ENCODE measurements around the gene ATAD1.
"Not testable (repeated sequence)": the region's sequence is repeated elsewhere in the genome, so short reads cannot be mapped to it uniquely, and the experiment has no call there.

The ATAD1 gene

DNA sequence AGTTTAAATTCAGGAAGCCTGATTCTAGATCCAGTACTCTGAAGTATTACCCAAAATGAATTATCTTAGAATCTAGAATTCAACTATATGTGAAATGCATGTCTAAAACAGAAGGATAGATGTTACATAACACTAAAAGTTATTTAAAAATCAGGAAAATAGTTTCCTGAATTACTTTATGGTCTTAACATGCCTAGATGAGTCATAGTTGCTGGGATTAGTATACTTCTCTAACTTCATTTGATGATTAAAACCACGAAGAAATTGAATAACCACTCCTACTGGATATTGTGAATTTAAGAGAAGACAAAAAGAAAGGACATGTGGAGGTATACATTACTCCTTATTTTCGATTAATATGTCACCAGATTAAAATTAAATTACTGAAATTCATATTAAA lies 65.5 kb downstream of the ATAD1 start:
- DNase-seq = no peak

DNA sequence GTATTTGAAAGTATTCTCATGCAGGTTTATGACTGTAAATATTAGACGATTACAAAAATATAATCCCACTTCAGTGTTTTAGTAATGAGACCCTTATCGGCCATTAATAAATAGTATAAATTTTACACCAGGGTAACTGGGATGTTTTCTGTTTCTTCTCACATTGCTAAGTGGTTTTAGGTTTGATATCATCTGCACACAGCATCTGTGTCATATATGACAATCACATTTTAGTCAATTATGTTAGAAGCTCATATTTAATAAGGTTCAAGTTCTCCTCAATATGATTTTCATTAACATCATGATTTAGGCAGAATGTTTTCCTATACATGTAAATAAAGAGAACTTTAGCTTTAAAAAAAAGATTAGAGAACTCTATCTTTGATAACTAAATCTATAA lies 66.8 kb downstream of the ATAD1 start:
- no peak for DNase-seq

DNA sequence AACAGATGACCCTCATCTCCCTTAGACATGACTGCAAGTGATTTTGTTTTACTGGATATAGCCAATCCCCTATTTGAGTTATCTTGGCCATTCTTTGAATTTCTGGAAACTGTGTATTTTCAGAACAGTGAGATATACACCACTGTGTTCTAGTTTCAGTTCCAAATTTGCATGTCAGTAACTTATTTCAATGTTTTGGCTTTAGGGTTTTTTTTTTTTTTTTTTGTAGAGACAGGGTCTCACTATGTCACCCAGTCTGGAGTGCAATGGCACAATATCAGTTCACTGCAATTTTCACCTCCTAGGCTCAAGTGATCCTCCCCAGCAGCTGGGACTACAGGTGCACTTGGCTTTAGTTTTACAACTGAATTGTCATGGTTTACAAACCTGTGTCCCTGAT lies 67.2 kb downstream of the ATAD1 start:
- no peak for DNase-seq

DNA sequence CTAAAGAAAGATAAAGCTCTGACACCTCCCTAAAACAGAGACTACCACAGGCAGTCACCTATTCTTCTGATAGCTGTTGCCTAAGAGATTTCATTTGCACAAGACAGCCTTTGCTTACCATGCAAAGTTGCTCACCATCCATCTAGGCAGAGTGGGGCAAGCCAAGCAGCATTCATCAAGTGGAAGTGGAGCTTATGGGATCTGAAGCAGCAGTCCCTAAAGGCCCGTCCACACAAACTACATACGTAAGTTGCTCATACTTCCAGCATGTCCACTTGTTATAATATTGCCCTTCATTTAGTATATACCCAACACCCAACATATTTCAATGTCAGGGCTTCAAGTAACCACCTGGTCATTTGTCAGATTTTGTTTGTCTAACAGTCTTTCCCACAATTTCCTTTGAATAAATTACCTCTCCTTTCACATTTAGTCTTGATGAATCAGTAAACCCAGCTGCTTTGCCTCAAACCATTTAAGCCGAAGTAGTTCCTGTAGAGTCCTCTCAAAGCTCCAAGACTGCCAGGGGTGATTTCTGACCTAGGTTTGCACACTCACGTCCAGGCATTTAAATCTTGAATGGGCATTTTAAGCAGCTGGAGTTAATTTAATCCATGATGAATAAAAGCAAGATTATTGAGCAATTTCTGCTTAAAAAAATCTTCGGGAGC lies 67.9 kb downstream of the ATAD1 start:
- no peak for DNase-seq

DNA sequence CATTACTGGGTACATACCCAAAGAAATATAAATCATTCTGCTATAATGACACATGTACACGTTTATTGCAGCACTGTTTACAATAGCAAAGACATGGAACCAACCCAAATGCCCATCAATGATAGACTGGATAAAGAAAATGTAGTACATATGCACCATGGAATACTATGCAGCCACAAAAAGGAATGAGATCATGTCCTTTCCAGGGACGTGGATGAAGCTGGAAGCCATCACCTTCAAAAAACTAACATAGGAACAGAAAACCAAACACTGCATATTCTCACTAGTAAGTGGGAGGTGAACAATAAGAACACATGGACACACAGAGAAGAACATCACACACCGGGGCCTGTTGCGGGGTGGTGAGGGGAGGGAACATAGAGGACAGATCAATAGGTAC lies 69.8 kb downstream of the ATAD1 start:
- not testable (repeated sequence) for DNase-seq

DNA sequence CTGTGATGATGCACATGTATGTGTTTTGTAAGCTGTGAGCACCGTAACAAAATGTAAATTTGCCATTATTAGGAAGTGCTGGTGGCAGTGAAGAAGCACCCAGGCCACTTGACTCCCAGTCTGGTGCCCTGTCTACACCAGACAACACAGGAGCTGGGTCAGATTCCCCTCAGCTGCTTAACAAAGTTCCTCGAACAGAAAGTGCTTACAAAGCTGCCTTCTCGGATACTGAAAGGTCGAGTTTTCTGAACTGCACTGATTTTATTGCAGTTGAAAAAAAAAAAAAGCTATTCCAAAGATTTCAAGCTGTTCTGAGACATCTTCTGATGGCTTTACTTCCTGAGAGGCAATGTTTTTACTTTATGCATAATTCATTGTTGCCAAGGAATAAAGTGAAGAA lies 71.1 kb downstream of the ATAD1 start:
- no peak for DNase-seq

DNA sequence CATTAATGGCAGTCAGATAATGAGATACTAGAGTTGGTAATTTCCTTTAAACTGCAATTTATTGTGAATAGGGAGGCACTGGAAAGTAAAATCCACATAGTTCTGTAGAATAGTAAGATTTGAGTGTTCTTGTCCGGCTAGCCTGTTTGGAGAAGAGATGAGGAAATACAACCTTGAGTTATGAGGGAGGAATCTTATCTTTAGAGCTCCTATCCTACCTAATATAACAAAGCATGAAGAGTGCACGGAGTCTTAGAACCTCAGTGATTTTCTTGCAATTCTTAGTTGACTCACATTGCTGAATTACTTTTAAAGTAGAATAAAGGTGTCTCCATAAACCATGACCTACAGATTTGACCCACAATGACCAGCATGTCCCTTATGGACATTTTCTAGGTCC lies 73.4 kb downstream of the ATAD1 start:
- no peak for DNase-seq

DNA sequence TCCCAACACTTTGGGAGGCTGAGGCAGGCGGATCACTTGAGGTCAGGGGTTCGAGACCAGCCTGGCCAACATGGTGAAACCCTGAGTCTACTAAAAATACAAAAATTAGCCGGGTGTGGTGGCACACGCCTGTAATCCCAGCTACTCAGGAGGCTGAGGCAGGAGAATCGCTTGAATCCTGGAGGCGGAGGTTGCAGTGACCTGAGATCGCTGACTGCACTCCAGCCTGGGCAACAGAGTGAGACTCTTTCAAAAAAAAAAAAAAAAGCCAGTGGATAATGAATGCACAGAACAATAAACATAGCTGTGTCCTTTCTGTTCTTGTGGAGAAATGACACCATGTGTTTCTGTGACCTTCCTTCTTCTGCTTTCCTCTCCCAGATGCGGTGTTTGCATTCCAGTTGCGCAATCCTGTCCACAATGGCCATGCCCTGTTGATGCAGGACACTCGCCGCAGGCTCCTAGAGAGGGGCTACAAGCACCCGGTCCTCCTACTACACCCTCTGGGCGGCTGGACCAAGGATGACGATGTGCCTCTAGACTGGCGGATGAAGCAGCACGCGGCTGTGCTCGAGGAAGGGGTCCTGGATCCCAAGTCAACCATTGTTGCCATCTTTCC lies 74.9 kb downstream of the ATAD1 start:
- DNase-seq = not testable (repeated sequence)

DNA sequence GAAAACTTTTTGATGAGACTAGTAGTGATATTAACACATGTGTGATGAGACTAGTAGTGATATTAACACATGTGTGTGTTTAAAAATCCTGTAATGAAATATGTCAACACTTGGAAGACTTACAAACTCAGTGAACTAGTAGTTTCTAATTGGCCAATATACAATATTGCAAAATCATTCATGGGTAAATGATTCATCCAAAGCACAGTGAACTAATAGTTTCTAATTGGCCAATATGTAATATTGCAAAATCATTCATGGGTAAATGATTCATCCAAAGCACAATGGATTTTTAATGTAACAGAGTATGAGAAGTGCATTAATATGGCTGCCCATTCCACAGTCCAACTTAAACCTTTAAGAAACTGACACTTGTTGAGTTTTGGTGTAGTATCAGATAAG lies 77.8 kb downstream of the ATAD1 start:
- DNase-seq = no peak

DNA sequence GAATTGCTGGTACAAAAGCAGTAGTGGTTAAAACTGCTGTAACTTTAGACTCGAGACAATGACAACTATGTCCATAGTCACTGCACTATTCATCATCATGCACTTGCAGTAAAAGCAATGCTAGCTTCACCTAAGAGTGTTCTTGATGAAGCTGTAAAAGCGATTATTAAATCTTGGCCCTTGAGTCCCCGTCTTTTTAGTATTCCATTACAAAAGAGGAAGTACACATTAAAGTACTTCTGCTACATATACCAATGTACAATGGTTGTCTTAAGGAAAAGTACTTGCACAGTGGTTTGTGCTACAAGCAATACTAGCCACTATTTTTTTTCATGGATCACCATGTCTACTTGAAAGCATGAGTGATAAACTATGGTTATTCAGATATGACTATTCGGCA lies 78.3 kb downstream of the ATAD1 start:
- no peak for DNase-seq

DNA sequence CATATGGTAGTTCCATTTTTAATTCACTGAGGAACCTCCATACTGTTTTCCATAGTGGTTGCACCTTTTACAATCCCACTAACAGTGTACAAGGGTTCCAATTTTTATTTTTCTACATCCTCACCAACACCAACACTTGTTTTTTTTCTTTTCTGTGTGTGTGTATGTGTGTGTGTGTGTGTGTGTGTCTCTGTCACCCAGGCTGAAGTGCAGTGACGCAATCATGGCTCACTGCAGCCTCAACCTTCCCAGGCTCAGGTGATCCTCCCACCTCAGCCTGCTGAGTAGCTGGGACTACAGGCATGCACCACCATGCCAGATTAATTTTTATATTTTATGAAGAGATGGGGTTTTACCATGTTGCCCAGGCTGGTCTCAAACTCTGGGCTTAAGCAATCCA lies 79.8 kb downstream of the ATAD1 start:
- DNase-seq = not testable (repeated sequence)

DNA sequence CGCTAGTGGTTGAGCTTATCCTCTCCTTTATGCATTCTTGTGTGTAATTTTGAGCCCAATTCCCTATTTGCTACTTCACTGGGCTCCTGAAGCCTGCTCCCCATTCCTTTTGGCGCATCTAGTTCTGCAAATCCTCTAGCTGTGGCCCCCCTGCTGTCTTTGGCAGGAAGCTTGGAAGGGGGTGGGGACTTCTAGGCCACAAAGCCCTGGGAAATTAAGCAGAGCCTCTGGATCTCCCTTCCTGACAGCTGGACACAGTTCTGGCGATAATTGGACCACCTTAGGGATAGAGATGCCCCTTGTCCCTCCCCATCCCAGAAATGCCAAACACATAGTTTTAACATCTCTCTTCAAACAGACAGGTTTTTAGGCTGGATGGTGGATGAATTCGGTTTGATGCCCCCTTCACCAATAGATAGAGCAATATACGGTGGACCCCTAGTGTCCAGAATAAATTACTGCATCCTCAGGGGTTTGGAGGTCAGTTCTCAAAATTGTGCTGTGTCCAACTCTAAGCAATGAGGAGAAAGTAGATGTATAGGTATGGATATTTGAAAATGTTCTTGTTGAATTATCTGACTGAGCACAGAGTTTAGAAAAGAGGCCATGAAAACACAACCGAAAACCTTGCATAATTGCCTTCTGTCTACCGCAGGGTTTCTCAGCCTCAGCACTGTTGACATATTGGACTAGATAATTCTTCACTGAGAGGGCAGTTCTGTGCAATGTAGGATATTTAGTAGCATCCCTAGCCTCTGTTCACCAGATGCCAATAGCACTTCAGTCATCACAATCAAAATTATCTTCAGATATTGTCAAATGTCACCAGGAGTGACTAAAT lies 82.8 kb downstream of the ATAD1 start:
- DNase-seq = peak; percentile 21

DNA sequence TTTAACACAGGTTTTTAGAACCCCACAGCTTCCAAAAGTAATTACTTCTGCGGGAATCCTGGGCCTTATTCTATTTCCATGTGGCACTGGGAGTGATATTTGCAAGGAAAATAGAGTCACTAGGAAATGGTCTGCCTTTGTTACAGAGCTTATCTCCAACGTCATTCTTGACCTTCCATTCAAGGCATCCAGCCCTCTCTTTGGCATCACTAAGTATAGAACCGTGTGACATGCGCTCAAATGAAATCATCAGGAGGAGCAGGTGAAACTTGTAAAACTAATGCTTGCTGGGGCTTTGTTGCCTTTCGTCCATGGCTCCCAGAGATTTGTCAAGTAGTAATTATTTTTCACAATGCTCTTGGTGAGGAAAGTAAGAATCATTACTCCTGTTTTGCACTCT lies 84.9 kb downstream of the ATAD1 start:
- DNase-seq = no peak

DNA sequence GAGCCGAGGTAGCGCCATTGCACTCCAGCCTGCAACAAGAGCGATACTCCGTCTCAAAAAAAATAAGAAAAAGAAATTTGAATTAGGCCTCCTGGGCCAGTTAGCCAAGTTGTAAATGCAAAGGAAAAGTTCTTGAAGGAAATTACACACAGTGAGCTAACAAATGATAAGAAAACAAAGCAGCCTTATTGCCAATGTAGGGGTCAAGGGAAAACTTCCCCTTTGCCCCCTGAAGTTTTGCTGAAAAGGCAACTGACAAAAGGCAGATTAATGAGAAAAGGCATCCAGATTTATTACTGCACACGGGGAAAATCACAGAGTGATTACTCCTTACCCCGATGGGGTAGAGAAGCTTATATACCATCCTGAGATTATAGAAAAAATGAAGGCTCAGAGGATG lies 88.1 kb downstream of the ATAD1 start:
- DNase-seq = no peak

DNA sequence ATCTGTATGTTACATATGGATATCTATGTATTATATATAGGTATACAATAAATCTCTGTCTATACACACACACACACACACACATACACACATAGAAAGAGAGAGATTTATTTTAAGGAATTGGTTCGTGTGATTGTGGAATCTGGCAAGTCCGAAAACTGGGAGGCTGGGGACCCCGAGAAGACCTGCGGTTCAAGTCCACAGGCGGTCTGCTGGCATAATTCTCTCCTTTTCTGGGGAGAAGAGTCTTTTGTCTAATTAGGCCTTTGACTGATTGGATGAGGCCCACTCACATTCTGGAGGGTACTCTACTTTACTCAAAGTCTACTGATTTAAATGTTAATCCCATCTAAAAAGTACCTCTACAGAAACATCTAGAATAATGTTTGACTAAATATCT lies 93.2 kb downstream of the ATAD1 start:
- DNase-seq = no peak

DNA sequence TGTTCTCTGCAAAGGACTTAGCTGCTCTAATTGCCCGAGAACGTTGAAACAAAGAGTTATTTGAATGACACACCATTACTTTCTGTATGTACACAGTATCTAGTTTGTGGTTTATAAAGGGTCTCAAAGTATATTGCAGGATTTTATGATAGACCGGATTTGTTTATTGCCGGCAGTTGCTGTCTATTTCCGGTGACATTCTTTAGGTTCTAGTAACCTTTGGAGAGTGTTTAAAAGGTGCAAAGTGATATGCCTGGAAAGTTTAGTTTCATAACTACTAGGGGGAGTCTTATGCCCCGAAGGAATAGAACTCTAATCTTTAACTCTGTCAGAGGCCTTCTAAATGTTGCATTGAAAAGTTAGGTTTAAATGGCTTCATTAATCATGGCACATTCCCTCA lies 94.5 kb downstream of the ATAD1 start:
- DNase-seq = no peak

DNA sequence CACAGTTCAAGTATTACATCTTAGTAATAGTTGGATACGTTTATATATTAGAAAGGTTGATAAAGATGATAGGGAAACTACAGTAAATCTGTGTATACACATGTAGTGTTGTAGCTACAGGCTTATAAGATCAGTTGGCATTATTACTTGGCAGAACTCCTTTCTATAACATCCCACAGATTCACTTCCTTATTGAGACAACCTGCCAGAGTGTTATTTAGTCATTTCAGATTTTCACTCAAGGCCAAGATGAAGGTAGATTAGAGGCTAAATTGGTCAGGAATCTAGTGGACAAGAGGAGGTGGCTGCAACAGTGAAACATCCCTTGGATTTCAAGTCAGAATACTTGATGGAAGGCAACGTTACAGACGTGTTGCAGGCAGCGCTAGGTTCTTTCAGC lies 95.3 kb downstream of the ATAD1 start:
- no peak for DNase-seq

DNA sequence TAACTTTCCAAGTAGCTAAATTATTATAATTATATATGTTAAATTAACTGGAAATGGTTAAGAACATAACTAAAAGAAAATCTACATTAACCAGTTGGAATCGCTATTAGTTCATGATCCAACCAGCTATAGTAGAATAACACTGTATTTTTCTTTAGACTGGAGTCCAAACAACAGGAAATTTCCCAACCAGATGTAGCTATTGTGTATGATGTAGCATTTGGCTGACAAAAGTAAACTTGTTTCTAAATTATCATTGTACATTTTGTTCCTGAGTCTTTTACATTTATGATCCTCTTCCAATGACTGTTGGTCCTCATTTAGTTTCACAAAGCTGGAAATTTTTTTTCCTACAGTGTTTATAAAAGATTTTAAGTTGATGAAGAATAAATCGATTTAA lies 96.2 kb downstream of the ATAD1 start:
- no peak for DNase-seq

DNA sequence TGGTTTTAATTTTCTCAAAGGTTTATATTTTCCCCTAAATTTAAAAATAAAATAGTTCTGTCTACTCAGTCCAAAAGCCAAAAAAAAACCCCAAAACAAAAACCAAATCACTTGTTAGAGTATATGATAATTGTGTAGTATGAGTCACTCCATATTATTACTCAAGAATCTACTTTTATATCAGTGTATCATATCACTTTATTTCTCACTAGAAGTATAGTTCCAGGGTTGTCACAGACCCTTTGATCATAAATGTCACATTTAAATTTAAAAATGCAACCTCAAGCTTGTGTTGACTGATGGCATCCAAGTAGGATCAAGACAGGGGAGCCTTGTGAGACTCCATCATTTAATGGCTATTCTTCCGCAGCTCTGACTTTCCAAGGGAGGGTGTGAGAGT lies 97.4 kb downstream of the ATAD1 start:
- no peak for DNase-seq

DNA sequence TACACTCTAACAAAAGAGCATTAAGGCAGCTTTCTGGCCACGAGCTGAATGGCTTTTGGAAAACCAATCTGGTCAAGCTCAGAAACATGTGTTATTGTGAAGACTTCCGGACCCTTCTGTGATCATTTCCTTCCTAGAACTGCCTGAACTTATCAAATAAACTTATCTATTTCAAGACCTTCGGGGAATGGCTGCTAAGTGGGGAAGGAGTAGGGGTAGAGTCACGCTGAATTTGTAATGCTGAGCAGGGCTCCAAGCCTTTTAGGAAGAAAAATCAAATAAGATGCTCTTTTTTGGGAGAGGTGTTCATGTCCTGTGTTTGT lies 101.7 kb downstream of the ATAD1 start:
- DNase-seq = no peak

DNA sequence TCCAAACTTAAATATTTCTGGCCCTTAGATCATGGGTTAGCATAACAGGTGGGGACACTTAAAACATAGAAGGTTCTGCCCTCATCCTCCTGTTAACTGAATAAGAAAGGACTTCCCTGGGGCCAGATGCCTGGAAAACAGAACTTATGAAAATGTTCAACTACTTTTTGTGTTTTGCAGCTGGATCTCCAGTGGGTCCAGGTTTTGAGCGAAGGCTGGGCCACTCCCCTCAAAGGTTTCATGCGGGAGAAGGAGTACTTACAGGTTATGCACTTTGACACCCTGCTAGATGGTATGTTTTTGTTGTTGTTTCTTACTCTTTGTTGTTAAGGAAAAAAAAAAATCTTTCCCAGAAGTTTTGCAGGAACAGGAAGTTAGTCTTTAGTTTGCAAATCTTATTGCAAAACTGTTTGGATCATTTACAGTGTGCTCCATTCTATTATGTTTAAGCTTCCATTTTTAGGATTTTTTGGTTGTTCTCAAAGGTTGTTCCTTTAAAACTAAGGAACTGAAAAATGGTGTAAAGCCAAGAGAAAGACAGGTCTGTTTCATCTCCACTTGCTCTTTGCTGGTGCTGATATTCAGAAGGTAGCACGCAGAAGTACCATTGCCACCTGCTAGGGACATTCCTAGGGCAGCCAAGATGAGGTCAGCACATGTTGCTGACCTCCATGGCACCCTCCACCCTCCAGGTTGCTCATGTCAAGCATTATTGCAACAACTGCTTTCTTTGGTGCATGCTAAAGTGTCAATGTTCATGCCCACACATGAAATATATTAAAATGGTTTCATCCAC lies 102.3 kb downstream of the ATAD1 start:
- no peak for DNase-seq

DNA sequence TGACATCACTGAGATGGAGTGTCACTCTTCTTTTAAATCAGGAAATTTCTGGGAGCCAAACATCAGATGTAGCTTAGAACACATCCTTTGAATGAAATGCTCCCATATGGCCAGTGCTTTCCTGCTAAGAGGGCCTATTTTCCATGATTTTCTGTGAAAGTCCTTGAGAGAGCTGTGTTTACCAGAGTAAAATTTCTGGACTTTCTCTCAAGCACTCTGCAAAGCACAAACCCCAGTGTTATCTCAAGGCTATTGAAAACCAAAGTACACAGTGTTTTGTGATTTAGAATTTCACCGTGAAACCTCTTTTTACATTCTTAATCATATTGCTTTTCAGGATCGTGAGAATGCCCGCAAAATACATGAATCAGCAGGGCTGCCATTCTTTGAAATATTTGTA lies 104.3 kb downstream of the ATAD1 start:
- no peak for DNase-seq

DNA sequence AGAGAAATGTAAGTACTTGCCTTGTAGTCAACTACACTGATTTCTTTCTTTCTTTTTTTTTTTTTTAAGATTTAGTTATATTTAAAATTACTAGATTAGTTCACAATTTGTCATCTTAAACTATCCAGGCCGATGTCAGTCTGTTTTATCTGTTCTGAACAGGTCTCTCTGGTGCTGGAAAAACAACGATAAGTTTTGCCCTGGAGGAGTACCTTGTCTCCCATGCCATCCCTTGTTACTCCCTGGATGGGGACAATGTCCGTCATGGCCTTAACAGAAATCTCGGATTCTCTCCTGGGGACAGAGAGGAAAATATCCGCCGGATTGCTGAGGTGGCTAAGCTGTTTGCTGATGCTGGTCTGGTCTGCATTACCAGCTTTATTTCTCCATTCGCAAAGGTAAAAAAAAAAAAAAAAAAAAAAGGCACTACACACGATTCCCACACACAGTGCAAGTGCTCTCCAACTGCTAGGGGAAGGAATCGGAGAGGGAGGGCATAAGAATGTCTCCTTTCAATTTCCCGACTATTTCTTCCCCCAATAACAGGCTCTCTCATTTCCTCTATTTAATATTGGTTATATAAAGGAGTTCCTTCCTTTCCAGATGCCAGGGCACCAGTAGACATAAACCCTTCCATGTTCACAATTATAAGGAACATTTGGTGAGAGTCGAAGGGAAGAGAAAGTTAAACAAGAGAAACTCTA lies 105.0 kb downstream of the ATAD1 start:
- DNase-seq = no peak

Data from T1000 (cell line).